ENCODE results near the gene NAP1L5.

DNA sequence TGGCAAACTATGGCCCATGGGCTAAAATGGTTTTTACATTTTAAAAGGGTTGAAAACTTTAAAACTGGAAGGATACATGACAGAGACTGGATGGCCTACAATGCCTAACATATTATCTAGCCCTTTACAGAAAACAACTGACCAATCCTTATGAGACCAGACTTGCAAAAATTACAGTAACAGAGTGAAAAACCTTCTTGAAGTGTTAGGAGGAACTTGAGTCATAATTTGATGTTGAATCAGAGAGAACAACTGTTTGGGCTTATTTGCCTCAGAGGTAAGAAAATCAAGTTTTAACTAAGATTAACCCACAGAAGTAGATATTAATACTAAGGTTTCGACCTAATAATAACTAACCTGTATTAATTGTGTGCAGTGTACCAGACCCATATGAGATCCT, 12.4 kb upstream of the NAP1L5 start:
- TF ChIP-seq, protein P1, sequence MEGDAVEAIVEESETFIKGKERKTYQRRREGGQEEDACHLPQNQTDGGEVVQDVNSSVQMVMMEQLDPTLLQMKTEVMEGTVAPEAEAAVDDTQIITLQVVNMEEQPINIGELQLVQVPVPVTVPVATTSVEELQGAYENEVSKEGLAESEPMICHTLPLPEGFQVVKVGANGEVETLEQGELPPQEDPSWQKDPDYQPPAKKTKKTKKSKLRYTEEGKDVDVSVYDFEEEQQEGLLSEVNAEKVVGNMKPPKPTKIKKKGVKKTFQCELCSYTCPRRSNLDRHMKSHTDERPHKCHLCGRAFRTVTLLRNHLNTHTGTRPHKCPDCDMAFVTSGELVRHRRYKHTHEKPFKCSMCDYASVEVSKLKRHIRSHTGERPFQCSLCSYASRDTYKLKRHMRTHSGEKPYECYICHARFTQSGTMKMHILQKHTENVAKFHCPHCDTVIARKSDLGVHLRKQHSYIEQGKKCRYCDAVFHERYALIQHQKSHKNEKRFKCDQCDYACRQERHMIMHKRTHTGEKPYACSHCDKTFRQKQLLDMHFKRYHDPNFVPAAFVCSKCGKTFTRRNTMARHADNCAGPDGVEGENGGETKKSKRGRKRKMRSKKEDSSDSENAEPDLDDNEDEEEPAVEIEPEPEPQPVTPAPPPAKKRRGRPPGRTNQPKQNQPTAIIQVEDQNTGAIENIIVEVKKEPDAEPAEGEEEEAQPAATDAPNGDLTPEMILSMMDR (IDR thresholded peaks at IDR 0.05) = no peak
- no peak for TF ChIP-seq POLR2A (IDR thresholded peaks at IDR 0.05)
